Stimulated activated CD8-positive, alpha-beta memory T cell treated with anti-CD3 and anti-CD28 coated beads, Interleukin-12 subunit alpha, Interleukin-12 subunit beta, amount 100 ng/mL, for 4 hours (primary cell): ENCODE measurements around the gene DISP3.

Experiments used
- DNase-seq: peaks from one replicate; pipeline ENCODE4 v3.0.0-alpha.2; 2020; ENCODE audit warnings: low read depth

Gene DISP3, protein sequence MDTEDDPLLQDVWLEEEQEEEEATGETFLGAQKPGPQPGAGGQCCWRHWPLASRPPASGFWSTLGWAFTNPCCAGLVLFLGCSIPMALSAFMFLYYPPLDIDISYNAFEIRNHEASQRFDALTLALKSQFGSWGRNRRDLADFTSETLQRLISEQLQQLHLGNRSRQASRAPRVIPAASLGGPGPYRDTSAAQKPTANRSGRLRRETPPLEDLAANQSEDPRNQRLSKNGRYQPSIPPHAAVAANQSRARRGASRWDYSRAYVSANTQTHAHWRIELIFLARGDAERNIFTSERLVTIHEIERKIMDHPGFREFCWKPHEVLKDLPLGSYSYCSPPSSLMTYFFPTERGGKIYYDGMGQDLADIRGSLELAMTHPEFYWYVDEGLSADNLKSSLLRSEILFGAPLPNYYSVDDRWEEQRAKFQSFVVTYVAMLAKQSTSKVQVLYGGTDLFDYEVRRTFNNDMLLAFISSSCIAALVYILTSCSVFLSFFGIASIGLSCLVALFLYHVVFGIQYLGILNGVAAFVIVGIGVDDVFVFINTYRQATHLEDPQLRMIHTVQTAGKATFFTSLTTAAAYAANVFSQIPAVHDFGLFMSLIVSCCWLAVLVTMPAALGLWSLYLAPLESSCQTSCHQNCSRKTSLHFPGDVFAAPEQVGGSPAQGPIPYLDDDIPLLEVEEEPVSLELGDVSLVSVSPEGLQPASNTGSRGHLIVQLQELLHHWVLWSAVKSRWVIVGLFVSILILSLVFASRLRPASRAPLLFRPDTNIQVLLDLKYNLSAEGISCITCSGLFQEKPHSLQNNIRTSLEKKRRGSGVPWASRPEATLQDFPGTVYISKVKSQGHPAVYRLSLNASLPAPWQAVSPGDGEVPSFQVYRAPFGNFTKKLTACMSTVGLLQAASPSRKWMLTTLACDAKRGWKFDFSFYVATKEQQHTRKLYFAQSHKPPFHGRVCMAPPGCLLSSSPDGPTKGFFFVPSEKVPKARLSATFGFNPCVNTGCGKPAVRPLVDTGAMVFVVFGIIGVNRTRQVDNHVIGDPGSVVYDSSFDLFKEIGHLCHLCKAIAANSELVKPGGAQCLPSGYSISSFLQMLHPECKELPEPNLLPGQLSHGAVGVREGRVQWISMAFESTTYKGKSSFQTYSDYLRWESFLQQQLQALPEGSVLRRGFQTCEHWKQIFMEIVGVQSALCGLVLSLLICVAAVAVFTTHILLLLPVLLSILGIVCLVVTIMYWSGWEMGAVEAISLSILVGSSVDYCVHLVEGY (N-terminal part only)

DNA sequence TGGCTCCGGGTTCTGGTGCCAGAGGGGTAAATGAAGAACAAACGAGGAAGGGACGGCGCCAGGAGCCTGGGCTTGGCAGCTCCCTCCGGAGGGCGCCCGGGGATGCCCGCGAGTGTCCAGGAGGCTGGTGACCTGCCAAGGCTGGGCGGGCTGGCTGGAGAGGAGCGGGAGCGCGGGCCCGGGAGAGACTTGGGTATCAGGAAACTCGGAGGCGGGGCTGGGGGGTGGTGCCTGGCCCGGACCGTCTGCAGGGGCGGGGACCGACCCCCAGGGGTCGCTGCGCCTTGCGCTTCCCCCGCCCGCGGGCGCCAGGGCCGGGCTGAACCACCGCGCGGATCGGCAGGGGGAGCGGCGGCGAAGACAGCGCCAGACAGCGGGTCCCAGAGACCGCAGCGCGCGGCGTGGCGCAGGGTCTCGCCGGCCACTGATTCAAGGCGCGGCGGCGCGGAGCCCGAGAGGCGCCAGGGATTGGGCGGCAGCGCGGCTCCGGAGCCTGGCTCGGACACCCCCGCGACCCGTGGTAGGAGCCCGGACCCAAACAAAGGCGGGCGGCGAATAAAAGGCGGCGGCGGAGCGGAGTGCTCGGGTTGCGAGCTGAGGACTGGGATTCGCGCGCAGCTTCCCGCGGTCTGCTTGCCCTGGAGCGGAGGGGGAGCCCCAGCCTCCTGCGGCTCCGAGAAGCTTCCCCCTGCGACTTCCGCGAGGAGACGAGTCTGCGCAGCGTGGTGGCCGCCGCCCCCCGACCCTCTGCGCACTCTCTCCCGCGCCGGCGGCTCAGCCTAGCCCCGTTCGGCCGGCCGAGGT is at the start of gene DISP3:
Gene DISP3 (plus strand): TSS at position 585 of the 804 bp plus-strand sequence. CDS start 21,838 bp downstream, outside the sequence.
- DNase-seq: peak; percentile 36

DNA sequence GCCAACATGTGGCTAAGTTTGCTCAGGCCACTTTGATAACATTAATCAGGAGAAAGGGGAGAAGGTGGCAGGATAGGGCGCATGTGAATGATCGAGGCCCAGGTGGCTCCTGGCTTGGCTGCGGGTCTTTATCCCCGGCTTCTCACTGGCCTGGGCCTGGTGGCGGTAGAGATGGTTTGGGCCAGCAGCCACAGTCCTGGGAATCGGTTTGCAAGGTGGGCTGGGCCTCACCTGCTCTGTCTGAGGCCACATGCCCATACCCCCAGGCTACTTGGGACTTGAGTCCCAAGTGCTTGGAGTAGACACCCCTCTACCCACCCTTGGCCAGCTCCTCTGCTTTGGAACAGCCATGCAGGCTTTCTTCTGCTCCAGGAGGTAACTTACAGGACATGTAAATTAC is 49.7 kb upstream of the DISP3 start:
- no peak for DNase-seq

DNA sequence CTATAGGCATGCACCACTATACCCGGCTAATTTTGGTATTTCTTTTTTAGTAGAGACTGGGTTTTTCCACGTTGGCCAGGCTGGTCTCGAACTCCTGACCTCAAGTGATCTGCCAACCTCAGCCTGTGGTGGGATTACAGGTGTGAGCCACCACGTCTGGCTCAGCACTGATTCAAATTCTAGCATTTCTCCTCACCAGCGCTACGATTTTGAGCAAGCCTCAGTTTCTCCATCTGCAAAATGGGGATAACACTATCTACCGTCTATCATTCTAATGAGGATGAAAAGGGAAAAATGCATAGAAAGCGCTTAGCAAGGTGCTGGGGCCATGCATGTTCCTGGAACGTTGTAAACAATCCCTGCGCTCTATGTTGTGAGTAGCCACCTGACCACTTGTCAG is 49.0 kb upstream of the DISP3 start:
- DNase-seq: no peak

DNA sequence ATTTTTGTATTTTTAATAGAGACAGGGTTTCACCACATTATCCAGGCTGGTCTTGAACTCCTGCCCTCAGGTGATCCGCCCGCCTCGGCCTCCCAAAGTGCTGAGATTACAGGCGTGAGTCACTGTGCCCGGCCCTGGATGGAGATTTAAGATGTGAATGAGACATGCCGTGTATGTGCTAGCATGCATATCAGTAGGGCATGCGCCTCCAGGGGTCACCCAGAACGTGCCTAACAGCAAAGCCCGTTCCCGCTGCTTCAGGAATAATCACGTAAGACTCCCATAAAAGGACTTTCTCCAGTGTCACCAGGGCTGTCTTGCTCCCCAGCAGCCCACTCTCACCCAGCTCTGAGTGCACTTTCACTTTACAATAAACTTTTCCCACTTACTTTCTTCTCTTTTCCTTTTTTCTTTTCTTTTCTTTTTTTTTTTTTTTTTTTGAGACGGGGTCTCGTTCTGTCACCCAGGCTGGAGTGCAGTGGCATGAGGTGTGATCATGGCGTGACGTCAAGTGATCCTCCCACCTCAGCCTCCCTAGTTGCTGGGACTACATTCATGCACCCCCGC is 46.9 kb upstream of the DISP3 start:
- no peak for DNase-seq

DNA sequence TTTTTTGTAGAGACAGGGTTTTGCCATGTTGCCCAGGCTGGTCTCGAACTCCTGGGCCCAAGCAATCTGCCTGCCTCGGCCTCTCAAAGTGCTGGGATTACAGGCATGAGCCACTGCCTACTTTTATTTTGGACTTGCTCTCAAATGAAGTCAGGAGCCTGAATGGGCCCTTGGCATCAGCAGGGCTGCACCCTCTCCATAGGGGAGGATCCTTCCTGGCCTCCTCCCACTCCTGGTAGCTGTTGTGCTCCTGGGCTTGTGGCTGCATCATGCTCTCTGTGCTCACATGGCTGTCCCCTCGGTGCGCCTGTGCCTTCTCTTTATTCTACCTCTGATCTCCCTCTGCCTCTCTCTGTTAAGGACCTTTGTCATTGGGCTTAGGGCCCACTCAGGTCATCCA is 46.4 kb upstream of the DISP3 start:
- DNase-seq: no peak

DNA sequence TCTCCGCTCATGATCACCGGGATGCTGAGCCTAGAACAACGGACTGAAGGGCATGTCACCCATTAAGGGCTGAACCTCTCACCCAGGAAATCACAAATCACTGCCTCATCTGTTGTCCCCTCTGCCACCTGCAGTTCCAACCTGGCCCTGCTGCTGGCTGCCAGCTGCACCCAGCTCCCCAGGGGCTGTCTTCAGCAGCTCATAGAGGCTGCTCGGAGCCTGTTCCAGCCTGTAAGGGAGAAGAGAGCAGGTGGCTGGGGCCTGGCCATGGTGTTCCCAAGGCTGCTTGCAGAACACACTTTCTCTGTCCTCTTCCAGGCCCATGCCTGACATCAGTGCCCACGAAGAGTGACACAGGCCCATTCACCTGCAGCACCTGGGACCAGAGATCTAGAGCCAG is 44.5 kb upstream of the DISP3 start:
- no peak for DNase-seq

DNA sequence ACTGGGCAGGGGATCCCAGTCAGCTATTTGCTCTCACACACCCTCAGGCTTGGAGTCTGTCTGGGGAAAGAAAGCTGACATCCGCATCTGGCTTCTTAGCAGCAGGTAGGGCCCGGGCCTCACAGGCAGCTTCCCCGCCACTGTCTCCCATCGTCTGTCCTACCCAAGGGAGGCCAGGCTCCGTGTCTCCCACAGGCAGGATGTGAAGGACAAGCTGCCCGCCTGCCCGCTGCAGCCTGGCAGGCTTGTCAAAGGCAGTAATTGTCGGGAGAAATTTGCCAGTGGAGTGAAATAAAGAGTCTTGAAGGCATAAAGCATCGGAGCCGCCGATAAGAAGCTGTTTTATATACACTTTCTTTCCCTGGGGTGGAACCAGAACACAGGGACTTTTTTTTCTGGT is 44.0 kb upstream of the DISP3 start:
- DNase-seq: no peak

DNA sequence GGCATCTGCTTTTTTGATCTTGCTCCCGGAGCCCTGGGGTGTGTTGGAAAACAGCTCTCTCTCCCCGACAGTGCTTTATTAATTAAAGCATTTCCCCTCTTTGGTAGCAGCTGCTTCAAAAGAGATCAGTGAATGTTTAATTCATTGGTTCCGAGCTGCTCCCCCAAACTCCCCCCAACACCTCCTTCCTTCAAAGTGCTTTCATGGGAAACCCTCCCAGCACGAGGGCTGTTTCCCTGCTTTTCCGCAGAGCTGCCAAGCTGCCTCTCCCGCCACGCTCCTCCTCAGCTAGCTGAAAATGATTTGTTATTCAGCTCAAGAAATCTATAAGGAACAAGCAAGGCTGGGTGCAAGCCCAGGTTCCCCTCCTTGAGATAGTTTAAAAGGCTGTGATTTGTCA is 40.0 kb upstream of the DISP3 start:
- no peak for DNase-seq

DNA sequence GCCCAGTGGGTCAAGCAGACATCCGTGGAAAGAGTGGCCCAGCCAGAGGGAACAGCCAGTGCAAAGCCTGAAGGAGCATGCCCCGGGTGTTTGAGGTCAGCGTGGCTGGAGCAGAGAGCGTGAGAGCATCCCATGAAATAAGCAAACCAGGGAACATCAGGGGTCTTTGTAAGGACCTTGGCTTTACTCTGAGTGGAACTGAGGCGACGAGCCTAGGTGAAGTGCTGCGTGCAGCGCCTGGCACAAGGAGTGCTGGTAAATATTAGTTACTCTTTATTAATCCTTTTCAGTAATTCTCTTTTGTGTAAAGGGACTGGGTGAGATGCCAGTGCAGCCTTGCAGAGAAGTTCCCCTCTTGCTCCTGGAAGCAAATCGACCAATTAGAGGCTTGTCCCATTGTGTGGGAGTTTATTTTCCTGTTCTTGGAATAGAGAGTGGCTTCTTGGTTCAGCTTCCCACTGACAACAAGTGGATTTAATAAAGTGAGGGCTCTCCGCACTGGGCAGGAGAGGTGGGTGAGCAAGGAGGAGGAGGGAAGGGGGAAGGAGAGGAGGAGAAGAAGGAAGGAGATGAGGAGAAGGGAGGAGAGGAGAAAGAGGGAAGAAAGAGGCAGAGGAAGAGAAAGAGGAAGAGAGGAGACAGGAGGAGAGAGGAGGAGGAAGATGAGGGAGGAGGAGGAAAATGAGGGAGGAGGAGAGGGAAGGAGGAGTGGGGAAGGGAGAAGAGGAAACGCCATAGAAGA is 37.6 kb upstream of the DISP3 start:
- DNase-seq: no peak

DNA sequence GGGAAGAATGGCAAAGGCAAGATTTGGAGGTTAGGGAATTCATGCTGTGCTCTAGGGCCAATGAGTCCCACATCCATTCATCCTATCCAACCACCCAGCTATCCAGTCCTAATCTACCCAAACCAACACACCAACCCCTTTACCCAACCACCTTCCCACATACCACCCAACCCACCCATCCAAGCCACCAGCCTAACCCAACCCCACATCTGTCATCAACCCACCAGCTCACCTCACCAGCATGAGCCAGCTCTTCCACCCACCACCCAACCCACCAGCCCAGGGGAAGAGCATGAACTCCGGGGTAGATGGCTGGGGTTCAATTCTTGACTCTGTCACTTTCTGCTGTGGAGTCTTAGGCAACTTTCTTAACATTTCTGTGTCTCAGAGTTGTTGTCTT is 35.9 kb upstream of the DISP3 start:
- DNase-seq: no peak

DNA sequence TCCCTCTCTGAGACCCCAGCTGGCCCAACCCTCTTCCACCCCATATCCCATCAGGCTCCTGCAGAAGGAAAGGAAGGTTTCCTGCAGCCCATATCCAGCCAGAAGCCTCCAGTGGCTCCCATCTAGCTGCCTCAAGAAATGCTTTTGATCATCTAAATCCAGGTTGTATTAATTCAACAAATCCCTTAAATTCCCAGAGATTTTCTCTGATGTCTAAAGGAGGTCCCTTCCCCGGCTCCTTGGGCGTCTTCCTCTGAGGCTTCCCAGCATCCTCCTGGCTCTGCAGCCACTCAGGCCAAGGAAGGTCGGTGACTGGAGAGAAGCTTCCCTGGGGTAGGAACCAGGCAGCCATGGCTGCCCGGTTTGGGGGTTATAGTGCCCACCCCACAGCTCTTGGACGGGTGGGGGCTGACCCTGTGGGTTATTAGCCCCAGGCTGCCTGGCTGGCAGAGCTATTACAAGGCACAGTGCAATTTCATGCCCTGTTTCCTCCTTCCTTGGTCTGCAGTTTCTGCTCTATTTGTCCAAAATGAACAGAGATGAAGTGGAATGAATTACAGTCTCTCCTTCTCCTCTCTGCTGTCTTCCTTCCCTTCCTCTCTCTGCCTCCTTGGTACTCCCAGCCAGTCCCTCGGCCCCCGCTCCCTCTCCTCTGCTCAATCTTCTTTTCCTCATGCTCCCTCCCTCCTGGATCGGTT is 34.8 kb upstream of the DISP3 start:
- no peak for DNase-seq

DNA sequence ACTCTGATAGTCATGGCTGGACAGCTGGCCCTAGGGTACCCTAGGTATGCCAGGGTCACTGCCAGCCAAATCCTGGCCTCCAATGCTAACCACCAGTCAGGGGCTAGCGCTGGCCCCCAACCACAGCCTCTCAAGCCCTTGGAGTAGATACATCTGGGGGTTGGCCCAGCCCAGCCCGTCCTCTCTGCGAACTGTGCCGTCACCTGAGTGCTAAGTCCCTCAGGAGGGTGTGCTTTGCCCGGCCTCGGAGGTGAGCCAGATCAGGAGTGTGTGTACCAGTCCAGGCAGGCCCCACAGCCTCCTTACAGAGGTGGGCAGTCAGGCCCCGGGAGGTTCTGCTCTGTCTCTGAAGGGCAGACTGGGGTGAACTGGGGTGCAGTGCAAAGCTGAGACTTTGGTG is 34.0 kb upstream of the DISP3 start:
- DNase-seq: no peak

DNA sequence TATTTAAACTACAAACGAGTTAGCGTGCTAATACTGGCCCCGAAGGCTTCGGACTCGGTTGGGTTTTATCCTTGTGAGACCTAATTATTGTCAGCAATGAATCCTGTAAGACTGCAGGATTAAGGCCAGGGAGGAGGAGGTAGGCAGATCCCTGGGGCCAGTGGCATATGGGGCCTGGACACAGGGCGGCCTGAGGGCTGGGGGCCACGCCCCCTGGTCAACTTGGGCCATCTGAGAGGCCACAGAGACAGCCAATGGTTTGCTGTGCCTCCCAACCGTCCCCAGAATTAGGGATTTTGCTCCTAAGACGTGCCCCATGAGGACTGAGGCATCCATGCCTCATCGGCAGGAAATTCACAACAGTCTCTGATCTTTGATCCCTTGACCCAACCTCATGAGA is 31.1 kb upstream of the DISP3 start:
- no peak for DNase-seq

DNA sequence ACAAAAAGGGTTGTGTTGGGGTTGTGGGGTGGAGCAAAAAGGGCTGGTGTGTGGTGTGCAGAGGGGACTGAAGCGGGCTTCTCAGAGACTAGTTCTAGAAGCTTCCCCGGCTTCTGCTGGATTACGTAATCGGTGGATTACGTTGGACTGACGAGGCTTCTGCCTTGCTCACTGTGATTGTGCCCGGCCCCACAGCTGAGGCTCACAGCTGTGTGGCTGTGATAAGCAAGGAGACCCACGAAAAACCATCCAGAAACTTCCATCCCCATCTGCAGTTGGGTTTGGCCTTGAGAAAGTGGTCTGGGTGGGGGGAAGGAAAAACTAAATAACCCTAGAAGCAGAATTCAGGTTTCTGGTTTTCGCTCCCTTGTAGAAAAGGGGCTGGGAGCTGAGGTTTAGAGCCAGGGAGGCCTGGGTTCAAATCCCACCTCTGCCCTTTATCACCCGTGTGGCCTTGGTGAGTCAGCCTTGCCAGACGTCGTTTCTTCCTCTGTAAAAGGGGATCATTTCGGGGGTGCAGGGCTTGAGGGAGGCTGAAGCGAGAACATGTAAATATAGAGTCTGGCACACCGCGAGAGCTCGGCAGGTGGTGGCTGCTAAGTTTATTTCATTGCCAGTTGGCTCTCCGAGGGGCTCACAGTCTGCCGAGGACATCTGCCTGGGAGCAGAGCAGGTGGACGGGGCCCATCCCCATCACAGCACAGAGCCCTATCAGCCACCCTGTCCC is 30.4 kb upstream of the DISP3 start:
- no peak for DNase-seq

DNA sequence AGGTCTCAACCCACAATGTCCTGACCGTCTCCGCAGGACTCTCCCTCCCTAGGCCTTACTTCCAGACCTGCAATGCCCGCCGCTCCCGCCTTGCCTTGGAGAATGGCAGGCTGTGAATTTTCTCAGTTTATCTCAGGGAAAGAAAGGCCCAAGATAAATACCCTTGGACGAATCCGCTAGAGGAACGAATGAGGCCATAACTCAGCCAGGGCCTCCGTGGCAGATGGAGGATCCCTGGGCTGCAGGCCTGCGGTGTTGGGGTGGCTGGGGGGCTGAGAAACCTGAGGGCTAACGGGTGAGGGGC is 29.9 kb upstream of the DISP3 start:
- no peak for DNase-seq

DNA sequence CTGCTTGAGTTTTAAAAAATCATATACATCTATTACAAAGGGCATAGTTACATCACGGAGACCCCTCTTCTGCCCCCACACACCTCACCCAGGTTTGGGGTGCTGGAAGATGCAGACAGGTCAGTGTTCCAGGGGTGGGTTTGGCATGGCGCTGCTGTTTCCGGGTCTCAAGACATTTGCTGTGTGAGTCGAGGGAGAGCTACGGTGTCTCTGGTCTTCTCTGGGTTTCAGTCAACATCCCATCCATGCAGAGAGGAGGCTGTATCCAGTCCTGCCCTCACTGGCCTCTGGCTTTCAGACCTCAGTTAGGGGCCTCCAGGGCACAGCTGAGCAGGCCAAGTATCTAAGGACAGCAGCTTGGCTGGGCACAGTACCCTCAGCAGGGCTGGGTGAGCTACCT is 28.6 kb upstream of the DISP3 start:
- DNase-seq: no peak

DNA sequence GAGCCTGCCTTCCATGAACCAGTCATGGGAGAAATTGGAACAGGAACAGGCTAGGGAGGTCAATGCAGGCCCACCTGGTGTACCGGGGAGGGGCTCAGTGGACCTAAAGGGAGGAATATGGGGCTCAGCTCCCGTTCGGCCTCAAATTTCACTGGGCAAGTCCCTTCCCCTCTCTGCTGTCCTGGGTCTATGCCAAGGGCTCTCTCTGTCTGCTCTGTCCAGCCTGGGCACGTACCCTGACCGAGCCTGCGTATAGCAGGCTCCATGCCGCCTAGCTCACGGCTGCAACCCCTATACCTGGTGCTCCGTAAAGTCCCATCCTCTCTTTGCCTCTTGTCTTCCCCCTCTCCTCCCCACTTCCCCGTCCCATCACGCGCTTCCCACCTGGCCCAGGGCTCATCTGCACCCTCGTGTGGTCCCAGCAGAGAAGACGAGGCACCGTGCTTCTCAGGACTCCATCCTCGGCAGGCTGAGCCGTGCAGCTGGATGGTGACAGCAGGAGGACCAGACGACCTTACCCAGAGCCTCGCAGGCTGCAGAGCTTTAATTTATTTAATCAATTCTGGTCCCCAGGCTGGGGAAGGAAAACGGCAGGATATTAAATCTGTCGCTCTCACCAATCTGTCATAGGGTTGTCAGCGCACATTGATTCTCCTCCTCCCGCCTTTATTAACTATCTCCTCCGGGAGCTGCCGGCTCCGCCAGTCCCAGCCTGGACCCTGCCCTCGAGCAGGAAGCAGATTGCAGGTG is 25.0 kb upstream of the DISP3 start:
- DNase-seq: no peak

DNA sequence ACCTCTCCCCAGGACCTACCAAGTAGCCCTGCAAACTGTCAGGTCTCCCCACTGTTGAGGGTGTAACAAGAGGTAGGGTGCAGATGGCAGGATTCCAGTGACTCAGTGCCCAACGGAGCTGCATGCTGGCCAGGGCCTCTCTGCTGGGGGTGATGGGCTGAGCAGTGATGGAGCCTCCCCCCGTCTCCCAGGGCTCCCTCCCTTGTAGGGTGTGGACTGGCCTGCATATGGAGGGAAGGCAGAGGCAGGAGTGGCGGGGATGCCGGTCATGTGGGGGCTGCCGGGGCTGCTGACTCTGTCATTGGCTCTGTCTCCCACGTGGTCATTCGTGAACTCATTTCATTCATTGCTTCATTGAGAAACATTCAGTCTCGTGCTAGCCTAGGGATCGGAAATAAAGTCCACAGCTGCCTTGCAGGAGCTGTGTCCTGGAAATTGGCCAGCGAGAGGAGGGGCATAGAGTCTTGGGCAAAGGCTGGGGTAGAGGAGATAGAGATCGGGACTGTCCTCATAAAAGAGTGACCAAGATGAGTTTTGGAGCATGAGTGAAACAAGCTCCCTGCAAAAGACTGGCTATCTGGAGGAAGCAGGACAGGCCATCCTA is 22.9 kb upstream of the DISP3 start:
- DNase-seq: no peak
